IPS-NIHi11 (cell line): Measurements from ENCODE around the gene IGFL2.
A peak's percentile ranks its signal among the peaks of the same experiment; 100 is the strongest.
"Not testable (repeated sequence)": the region's sequence is repeated elsewhere in the genome, so short reads cannot be mapped to it uniquely, and the experiment has no call there.

Source experiments
- DNase-seq: peaks from one replicate; pipeline ENCODE4 v3.0.0; 2012; ENCODE audit warnings: mixed read lengths, low spot score

The IGFL2 gene

DNA sequence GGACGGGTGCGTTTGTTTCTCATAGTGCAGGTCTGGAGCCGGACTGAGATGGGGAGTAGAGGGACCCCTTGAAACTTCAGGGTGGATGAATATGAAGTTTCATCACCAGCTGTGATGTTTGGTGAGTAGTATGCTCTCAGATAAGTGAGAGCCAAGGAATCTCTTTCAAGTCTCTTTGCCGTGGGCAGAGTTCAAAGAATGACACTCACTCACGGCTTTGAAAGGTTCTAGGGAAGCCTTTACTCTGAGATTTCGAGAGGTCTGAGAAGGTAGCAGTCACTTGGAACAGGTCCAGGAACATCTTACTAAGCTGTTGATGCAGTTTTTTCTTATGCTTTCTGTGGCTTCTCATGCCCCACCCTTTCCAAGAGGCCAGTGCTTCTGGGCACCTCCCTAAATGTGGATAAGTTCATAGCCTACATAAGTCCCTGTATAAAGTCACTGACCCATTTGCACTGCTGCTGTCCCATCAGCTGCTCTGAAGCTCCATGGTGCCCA lies at the start of gene IGFL2:
Gene IGFL2 (plus strand): TSS at position 448 of the 498 bp plus-strand sequence. CDS start 41 bp downstream, at position 489.
- DNase-seq, result no peak

DNA sequence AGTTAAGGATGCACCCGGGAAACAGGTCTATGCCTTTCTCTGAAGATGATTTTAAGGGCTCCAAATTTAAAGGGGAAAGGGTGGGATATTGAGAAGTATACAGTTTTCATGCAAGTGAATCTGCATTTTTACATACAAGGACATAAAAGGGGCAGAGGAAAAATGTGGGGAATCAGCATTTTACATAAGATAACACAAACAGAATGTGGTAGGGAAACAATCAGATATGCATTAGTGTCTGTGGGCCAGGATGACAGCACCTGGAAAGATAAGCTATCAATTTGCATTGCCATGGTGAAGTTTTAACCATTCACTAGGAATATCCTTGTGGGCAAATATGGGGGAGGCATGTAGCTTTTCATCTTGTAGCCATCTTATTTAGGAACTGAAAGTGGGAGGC lies 47.7 kb upstream of the IGFL2 start:
- no peak for DNase-seq

DNA sequence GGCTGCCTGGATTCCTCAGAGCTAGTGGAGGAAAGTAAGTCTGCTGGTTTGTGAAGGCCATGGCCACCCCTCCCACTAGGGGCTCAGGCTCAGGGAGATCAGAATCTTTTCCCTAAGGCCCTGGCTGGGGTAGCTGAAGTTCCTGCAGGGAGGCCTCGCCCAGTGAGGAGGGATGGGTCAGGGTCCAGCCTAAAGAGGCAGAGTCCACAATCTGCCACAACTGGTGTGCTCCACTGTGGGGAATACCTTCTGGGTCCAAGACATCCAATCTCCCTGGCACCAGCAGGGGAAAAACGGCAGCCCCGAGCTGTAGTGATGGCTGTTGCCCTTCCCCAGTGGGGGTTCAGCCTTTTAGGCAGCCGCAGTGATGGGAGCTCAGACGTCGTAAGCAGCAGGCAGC lies 46.7 kb upstream of the IGFL2 start:
- DNase-seq, result no peak

- DNase-seq, result not testable (repeated sequence)
Measured at GRCh38 chr19:46102333-46102732, 45.7 kb upstream of the IGFL2 start.

GRCh38 chr19:46107371-46107770 lies 40.7 kb upstream of the IGFL2 start:
- DNase-seq, result no peak

GRCh38 chr19:46109876-46110275 lies 38.2 kb upstream of the IGFL2 start:
- DNase-seq, result no peak

GRCh38 chr19:46111376-46111775 lies 36.7 kb upstream of the IGFL2 start:
- no peak for DNase-seq

DNA sequence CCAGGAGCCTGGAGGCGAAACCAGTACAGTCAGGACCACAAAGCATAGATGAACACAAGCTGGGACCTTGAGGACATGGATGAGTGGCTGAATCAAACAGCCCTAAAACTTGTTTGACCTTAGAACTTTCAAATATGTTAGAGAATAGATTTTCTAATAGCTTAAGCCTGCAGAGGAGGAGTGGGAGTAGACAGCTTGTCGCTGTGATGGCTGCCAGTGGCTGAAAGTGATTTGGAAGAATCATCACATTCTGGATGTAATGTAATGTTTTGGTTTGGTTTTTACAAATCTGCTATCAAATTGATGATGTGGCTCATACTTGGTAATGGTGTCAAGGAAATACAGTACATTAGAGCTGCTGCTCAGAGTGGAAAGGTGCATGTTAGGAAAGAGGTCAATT lies 35.5 kb upstream of the IGFL2 start:
- DNase-seq, result no peak

DNA sequence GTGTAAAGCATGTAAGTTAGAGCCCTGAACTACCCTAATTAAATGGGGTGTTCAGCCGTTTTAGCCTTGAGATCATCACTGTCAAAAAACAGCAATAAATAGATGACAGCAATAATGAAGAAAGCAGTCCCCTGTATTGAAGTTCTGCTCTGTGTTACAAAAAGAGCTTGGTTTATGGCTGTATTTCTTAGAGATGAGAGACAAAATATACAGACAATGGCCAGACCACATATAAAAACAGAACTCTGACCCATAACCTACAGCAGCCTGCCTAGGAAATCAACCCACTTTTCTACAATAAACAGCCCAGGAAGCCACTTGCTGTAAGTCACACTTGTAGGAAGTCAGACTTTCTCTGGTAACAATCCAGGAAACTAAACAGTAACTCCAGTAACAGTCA lies 34.3 kb upstream of the IGFL2 start:
- no peak for DNase-seq

GRCh38 chr19:46115396-46116106 lies 32.5 kb upstream of the IGFL2 start:
- peak; percentile 28 for DNase-seq

GRCh38 chr19:46116121-46116520 lies 31.9 kb upstream of the IGFL2 start:
- DNase-seq, result no peak

DNA sequence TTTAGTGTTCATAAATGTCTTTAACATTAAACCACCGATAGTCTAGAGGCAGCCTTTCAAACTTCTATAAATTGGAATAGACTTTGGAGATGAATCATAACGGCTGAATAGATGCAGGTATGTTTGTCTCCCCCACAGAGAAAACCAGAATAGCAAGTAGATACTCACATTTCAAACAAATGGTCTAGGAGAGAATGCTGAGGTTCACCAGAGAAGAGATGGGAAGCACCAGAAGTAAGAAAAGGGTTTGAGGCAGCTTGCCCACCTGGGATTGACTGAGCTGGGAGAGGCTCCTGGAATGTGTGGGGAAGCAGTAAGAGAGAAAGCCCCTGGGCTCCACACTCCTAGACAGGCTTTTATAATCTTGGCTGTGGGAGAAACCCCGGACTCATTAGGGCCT lies 29.9 kb upstream of the IGFL2 start:
- DNase-seq, result no peak

DNA sequence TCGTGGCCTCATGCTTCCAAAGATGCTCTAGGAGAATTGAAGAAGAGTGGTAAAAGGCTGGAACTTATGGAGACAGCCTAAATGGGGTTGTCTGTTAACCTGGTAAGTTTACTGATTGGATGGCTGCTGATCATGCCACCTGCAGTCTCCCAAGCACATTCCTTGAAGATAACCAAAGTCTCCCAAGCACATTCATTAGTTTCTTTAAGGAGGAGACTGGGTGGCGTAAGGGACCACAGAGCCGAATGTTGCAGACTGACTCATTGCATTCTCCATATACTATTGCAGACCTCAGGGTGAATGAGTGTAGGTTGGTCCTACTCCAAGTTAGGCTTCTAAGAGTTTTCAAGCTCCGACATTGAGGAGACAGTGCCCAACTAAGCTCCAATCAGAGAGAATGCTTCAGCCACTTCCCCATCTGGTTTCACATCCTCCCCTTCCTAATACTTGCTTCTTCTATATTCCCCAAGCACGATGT lies 23.4 kb upstream of the IGFL2 start, which contains the start of gene IGFL3:
Gene IGFL3 (minus strand): TSS at position 51 of the 478 bp plus-strand sequence. CDS start 39 bp downstream, at position 12.
- DNase-seq, result no peak

DNA sequence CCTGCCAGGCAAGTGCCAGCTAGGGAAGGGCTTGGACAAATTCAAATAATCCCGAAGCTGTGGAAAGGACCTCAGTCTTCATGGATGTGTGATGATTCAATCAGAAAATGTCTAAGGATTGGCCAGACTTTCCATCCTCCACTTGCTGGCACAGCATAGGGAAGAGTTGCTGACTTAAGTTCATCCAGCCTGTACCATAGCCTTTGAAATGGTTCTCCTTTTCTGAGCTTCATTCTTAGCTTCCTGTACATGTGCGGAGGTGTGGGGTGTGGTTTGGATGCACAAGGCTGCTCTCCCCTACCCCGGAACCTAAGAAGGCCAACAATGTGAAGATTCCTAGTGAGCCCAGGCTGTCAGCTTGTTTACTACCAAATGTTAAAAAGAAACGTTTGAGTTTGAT lies 22.6 kb upstream of the IGFL2 start:
- DNase-seq, result no peak

- no peak for DNase-seq
Measured at GRCh38 chr19:46126086-46126580, 21.9 kb upstream of the IGFL2 start.

- DNase-seq, result no peak
Measured at GRCh38 chr19:46131485-46132143, 16.4 kb upstream of the IGFL2 start.

DNA sequence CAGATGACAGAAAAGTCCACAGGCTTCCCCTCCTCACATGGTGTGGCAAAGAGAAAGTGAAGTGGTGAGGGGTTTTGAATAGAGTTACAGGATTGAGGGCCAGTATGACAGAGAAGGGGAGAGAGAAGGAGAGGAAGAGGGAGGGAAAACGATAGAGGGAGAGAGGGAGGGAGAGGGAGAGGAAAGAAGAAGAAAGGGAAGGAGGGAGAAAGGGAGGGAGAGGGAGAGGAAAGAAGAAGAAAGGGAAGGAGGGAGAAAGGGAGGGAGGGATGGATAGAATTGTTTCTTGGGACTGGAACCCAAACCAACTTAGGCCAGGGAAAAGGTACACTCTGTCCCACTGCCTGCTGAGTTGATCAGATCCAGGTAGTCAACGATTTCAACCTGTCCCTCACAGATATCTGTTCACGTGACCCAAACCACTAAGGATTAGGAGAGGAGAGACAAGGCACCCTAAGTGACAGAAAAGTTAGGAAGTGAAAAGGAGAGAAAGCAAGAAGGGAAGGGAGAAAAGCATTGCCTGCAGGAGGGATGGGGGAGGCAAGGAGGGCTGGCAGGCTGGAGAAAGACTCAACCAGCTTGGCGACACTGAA lies 15.4 kb upstream of the IGFL2 start:
- no peak for DNase-seq

- DNase-seq, result peak; percentile 72
Measured at GRCh38 chr19:46133101-46133627, 14.9 kb upstream of the IGFL2 start.

- peak; percentile 34 for DNase-seq
Measured at GRCh38 chr19:46133777-46134241, 14.2 kb upstream of the IGFL2 start.

DNA sequence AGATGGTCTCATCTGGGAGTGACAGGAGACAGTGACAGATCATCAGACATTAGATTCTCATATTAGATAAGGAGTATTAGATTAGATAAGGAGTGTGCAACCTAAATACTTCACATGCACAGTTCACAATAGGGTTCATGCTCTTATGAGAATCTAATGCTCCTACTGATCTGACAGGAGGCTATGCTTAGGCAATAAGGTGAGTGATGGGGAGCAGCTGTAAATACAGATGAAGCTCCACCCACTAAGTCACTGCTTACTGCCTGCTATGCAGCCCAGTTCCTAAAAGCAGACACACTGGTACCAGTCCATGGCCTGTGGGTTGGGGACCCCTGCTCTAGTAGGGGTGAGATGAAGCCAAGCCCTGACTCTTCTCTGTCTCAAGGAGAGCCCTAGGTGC lies 13.5 kb upstream of the IGFL2 start:
- DNase-seq, result no peak

DNA sequence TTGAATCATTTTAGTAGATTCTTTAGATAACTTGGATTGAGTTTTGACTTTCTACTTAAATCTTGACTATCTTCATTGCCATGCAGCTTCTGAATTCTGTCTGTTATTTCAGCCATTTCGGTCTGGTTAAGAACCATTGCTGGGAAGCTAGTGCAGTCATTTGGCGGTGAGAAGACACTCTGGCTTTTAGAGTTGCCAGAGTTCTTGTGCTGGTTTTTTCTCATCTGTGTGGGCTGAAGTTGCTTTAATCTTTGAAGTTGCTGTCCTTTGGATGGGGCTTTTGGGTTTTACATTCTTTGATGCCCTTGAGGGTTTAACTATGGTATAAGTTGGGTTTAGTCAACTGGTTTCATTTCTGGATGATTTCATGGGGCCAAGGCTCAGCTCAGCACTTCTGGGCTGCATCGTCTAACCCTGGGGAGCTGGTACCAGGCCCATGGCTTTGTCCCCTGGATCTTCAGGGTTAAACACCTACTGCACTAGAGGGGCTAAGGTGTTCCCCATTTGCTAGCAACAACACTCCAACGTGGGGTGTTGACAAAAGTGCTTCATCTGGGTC lies 10.0 kb upstream of the IGFL2 start:
- DNase-seq, result no peak

DNA sequence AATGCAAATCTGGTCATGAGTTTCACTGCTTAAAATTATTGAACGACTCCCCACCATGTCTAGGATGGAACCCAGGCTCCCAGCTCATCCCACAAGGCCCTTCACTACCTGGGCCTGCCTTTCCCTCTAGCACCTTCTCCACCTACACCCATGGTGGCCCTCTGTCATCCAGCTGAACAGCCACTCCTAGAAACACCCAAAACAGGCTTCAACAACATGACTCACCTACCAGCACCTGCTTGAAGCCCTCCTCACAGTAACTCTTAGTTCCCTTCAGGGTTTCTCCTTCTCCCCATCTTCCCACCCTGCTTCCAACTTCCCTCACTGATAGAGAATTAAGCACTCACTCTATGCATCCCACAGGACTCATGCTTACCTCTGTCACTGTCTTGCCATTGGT lies 6.6 kb upstream of the IGFL2 start:
- no peak for DNase-seq
